Activated B cell treated with CpG ODN at 0.5 μM for 24 hours (primary cell): ENCODE measurements around the gene DEDD. TPM values are rescaled to one million over a fixed set of nuclear protein-coding genes. Genes with fewer than 3 reads are reported as not detected.

ENCODE experiments used
- ATAC-seq: fragments of 200-7000 bp; cut with Tn5 transposase; one replicate; pipeline ENCODE4 v1.10.0; 2021; ENCODE audit warnings: low read depth, mild to moderate bottlenecking, moderate library complexity
- CTCF ChIA-PET: fragments of 350-600 bp; sonication (Branson Sonifier 250); formaldehyde crosslinking; loops from one replicate; lab custom pipeline; 2021; ENCODE audit warnings: antibody characterized with exemption; lab: Charles Lee
- POLR2A ChIA-PET: fragments of 350-600 bp; sonication (Branson Sonifier 250); formaldehyde crosslinking; loops from one replicate; lab custom pipeline; 2021; ENCODE audit warnings: antibody characterized with exemption; lab: Charles Lee
- DNase-seq: peaks from one replicate; pipeline ENCODE4 v3.0.0; 2022
- H3K27ac Mint-ChIP-seq: one replicate; pipeline ENCODE4 v1.8.0; 2020; ENCODE audit warnings: mixed read lengths
- H3K27me3 Mint-ChIP-seq: one replicate; pipeline ENCODE4 v1.8.0; 2021; ENCODE audit warnings: mixed read lengths
- H3K36me3 Mint-ChIP-seq: one replicate; pipeline ENCODE4 v1.8.0; 2021; ENCODE audit warnings: low read depth, mixed read lengths
- H3K4me1 Mint-ChIP-seq: one replicate; pipeline ENCODE4 v1.8.0; 2021; ENCODE audit warnings: mixed read lengths
- H3K4me3 Mint-ChIP-seq: one replicate; pipeline ENCODE4 v1.8.0; 2020; ENCODE audit warnings: mild to moderate bottlenecking, mixed read lengths
- H3K9me3 Mint-ChIP-seq: one replicate; pipeline ENCODE4 v1.8.0; 2020; ENCODE audit warnings: mixed read lengths
- intact Hi-C: fragments of 100-400 bp; cut with micrococcal nuclease; formaldehyde crosslinking; loops from one replicate; pipeline ENCODE4 v1.15.1; 2024
- total RNA-seq: library from RNA; stranded (reverse); gene quantifications from 2 replicates; pipeline ENCODE4 v1.2.3, GENCODE V29; 2022
- TF ChIP-seq, protein P1 (sequence below): fragments of 200-600 bp; IDR thresholded peaks from one replicate; pipeline ENCODE4 v1.8.0; 2022; ENCODE audit warnings: antibody characterized with exemption, mild to moderate bottlenecking

Gene DEDD, protein sequence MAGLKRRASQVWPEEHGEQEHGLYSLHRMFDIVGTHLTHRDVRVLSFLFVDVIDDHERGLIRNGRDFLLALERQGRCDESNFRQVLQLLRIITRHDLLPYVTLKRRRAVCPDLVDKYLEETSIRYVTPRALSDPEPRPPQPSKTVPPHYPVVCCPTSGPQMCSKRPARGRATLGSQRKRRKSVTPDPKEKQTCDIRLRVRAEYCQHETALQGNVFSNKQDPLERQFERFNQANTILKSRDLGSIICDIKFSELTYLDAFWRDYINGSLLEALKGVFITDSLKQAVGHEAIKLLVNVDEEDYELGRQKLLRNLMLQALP
- total RNA-seq, result 39.5 and 40.5 TPM in 2 replicates

DNA sequence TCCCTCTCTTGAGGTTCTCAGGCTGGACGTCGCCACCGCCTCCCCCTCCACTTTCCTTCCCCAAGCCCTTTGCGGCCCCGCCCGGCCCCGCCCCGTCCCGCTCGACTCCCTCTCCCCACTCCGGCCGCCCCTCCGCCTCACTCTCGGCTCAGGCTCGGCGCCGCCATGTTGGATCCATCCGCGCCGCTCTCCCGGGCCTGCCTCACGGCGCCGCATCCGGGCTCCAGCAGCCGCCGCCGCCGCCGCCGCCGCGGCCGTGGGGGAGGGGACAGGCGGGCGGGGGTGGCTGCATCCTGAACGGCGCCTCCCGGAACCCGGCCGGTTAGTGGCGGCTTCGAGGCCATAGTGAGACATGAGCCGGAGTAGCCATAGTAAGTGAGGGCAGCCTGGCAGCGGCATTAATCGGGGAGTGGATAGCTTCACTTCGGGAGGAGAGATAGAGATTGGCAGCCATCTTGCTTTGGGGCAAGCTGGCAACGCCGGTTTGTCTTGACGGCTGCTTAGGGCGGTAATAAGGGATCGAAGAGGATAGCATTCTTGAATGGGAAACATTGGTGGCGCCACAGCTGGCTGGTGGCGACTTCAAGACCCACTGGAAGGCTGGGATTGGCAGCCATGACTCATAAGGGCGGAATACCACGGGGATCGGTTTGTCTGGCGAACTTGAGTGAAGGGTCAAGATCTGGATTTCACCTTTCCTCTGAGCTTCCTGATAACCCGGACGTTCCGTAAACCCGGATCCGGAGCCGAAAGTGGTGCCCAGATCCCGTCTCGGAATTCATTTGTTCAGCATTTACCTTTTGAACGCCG, at the start of gene DEDD:
TSS of gene DEDD (minus strand) at position 258 of the 810 bp plus-strand sequence. CDS start 8,205 bp downstream, outside the sequence.
- Mint-ChIP-seq H3K27me3 (no peaks in the 10 kb centered on the region), H3K4me3 (no peak within 1 kb of the TSS), H3K36me3 (peaks cover 34% of the 10 kb centered on the region), H3K27ac (no peak within 1 kb of the TSS), H3K4me1 (peaks cover 33% of the 10 kb centered on the region), H3K9me3 (no peaks in the 10 kb centered on the region)
- TF ChIP-seq, protein P1, sequence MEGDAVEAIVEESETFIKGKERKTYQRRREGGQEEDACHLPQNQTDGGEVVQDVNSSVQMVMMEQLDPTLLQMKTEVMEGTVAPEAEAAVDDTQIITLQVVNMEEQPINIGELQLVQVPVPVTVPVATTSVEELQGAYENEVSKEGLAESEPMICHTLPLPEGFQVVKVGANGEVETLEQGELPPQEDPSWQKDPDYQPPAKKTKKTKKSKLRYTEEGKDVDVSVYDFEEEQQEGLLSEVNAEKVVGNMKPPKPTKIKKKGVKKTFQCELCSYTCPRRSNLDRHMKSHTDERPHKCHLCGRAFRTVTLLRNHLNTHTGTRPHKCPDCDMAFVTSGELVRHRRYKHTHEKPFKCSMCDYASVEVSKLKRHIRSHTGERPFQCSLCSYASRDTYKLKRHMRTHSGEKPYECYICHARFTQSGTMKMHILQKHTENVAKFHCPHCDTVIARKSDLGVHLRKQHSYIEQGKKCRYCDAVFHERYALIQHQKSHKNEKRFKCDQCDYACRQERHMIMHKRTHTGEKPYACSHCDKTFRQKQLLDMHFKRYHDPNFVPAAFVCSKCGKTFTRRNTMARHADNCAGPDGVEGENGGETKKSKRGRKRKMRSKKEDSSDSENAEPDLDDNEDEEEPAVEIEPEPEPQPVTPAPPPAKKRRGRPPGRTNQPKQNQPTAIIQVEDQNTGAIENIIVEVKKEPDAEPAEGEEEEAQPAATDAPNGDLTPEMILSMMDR, result no peak
- peak; percentile 92 for ATAC-seq
- CTCF ChIA-PET, result interaction anchor here (0.7 to 2.4 kb wide), 6 partner anchors 15 to 381 kb away, joined by 3 to 7 read pairs (median 5); partner anchors contain the start of genes NIT1 and PFDN2
- peak; percentile 88 for DNase-seq
- intact Hi-C loops, result loop anchor here (1.0 to 2.0 kb wide), 8 partner anchors 14 to 296 kb away; partner anchors contain the start of genes ARHGAP30, B4GALT3, KLHDC9 and NIT1
- POLR2A ChIA-PET, result interaction anchor here (0.5 to 3.5 kb wide), 25 partner anchors 8 to 1042 kb away, joined by 3 to 41 read pairs (median 5); partner anchors contain the start of genes ARHGAP30, B4GALT3, KLHDC9 and NDUFS2

DNA sequence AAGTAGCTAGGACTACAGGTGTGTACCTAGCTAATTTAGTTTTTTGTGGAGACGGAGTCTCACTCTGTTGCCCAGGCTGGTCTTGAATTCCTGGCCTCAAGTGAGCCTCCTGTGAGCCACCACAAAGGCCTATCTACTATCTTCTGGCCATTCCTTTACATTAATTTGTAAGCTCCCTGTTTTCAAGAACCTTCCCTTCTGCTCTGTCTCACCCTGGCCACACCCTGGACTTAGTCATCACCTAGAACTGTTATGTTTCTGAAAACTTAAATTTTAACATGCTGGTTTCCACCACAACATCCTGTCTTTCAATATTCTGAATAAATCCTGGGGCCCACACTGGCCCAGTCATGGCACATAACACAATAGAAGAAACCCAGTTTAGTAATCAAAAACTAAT, 49.7 kb upstream of the DEDD start:
- Mint-ChIP-seq H3K4me1 (peaks cover 79% of the 10 kb centered on the region), H3K9me3 (no peaks in the 10 kb centered on the region), H3K27ac (peak overlapping the region; percentile 84), H3K27me3 (no peaks in the 10 kb centered on the region), H3K36me3 (peaks cover 1% of the 10 kb centered on the region), H3K4me3 (peak overlapping the region; percentile 54)
- intact Hi-C loops, result loop anchor here (1.0 kb wide), 1 partner anchor 10 kb away; no protein-coding TSS in a partner anchor
- ATAC-seq (peak; percentile 14), DNase-seq (no peak)
- POLR2A ChIA-PET, result interaction anchor here (0.8 to 4.1 kb wide), 14 partner anchors 10 to 207 kb away, joined by 3 to 49 read pairs (median 8); partner anchors contain the start of genes DEDD, NDUFS2, PFDN2 and PPOX
- TF ChIP-seq, protein P1, result no peak
- CTCF ChIA-PET, result interaction anchor here (1.2 to 4.6 kb wide), 6 partner anchors 10 to 200 kb away, joined by 5 to 27 read pairs (median 8); partner anchors contain the start of genes PPOX and TOMM40L

DNA sequence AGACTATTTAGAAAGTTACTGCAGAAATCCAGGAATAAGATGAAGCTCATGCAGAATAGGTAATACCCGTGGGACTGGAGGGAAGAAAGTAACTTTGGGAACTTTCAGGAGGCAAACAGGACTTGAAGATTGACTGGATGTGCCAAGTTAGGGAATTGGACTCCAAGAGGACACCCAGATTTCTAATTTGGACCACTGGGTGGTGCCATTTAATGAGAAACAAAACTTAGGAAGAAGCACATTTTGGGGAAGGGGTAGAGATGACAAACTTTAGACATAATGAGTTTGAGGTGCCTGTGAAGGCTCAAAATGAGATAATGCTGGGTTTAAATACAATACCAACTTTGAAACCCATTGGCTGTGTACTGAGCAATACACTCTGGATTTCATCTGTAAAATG, 48.2 kb upstream of the DEDD start:
- DNase-seq (no peak), ATAC-seq (no peak)
- ChIA-PET CTCF (interaction anchor here (0.7 to 4.6 kb wide), 9 partner anchors 12 to 928 kb away, joined by 3 to 27 read pairs (median 6); partner anchors contain the start of genes NDUFS2, PPOX and TOMM40L), POLR2A (interaction anchor here (0.7 to 4.1 kb wide), 5 partner anchors 14 to 45 kb away, joined by 4 to 49 read pairs (median 18); partner anchors contain the start of genes NDUFS2, PPOX and TOMM40L)
- Mint-ChIP-seq H3K4me1 (peaks cover 79% of the 10 kb centered on the region), H3K4me3 (no peak overlapping the region), H3K9me3 (no peaks in the 10 kb centered on the region), H3K36me3 (peaks cover 10% of the 10 kb centered on the region), H3K27ac (peak overlapping the region; percentile 43), H3K27me3 (no peaks in the 10 kb centered on the region)
- intact Hi-C loops, result no loop called here
- TF ChIP-seq, protein P1, result no peak

DNA sequence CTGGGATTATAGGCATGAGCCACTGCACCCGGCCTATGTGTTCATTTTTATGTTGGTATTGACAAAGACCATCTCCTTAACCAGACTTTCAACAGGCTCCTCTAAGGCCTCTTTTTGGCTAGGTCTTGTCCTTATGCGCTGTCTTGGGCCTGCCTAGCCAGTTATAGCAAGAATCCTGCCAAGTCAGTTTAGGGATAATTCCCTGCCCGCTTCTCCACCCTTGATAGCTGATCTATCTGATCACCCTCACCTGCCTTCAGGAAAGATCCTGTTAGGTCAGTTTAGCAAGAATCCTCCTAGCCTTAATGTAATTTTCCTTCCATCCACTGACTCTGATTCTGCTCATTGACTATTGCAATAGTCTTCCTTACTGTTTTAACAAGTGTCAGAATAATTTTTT, 47.2 kb upstream of the DEDD start:
- POLR2A ChIA-PET, result interaction anchor here (0.6 to 4.1 kb wide), 6 partner anchors 8 to 201 kb away, joined by 3 to 49 read pairs (median 4); partner anchors contain the start of genes NDUFS2 and PPOX
- peaks cover 79% of the 10 kb centered on the region for H3K4me1 Mint-ChIP-seq
- intact Hi-C loops, result no loop called here

More for the DNA sequence above, 47.2 kb upstream of the DEDD start:
- H3K9me3 Mint-ChIP-seq, result no peaks in the 10 kb centered on the region
- peak overlapping the region; percentile 61 for H3K27ac Mint-ChIP-seq
- TF ChIP-seq, protein P1, result no peak
- H3K27me3 Mint-ChIP-seq, result no peaks in the 10 kb centered on the region
- CTCF ChIA-PET, result interaction anchor here (0.7 to 4.6 kb wide), 5 partner anchors 13 to 927 kb away, joined by 3 to 27 read pairs (median 6); partner anchors contain the start of genes NDUFS2 and TOMM40L
- H3K4me3 Mint-ChIP-seq, result no peak overlapping the region
- no peak for ATAC-seq
- no peak for DNase-seq
- peaks cover 19% of the 10 kb centered on the region for H3K36me3 Mint-ChIP-seq
